GM12878 (cell line): ENCODE data around the gene MRPL1. TPM values are rescaled to one million over a fixed set of nuclear protein-coding genes. Genes with fewer than 3 reads are reported as not detected.

Source experiments
- E4F1 ChIP-seq: fragments of 450-650 bp; IDR thresholded peaks from 2 replicates; pipeline ENCODE4 v1.6.1; 2018; ENCODE audit warnings: borderline replicate concordance, mild to moderate bottlenecking; ENCODE audit not compliant: partially characterized antibody
- ELK1 ChIP-seq: IDR thresholded peaks from 2 replicates; pipeline ENCODE4 v1.6.1; 2012; ENCODE audit warnings: low read depth, low read length, improper control_type of control experiment
- EZH2 ChIP-seq: IDR thresholded peaks from 2 replicates; pipeline ENCODE4 v1.6.1; 2012; ENCODE audit warnings: low read depth, mild to moderate bottlenecking, control low read depth, inconsistent platforms, low read length, borderline replicate concordance; ENCODE audit not compliant: control insufficient read depth
- GATAD2B ChIP-seq: fragments of 450-650 bp; conservative IDR thresholded peaks from 2 replicates; pipeline ENCODE4 v1.6.1; 2017; ENCODE audit warnings: low read depth, mild to moderate bottlenecking, moderate library complexity
- HDGF ChIP-seq: fragments of 450-650 bp; IDR thresholded peaks from 2 replicates; pipeline ENCODE4 v1.6.1; 2016; ENCODE audit warnings: antibody characterized with exemption
- MTA2 ChIP-seq: fragments of 450-650 bp; IDR thresholded peaks from 2 replicates; pipeline ENCODE4 v1.6.1; 2016; ENCODE audit warnings: low read depth, mild to moderate bottlenecking, moderate library complexity
- PAX5 ChIP-seq: IDR thresholded peaks from 2 replicates; pipeline ENCODE4 v1.6.1; 2011; ENCODE audit warnings: low read depth, low read length, borderline replicate concordance
- PBX3 ChIP-seq: IDR thresholded peaks from 2 replicates; pipeline ENCODE4 v1.6.1; 2011; ENCODE audit warnings: mild to moderate bottlenecking, low read depth, low read length, moderate library complexity; ENCODE audit not compliant: insufficient replicate concordance
- RB1 ChIP-seq: fragments of 450-650 bp; formaldehyde crosslinking; IDR thresholded peaks from 2 replicates; pipeline ENCODE4 v1.6.1; 2017; ENCODE audit warnings: mild to moderate bottlenecking, borderline replicate concordance
- SUPT20H ChIP-seq: IDR thresholded peaks from 2 replicates; pipeline ENCODE4 v1.6.1; 2011; ENCODE audit warnings: low read depth, mild to moderate bottlenecking, low read length, moderate library complexity, borderline replicate concordance; ENCODE audit not compliant: control insufficient read depth
- TCF7 ChIP-seq: IDR thresholded peaks from 2 replicates; pipeline ENCODE4 v1.6.1; 2014; ENCODE audit warnings: antibody characterized with exemption, borderline replicate concordance
- USF2 ChIP-seq: IDR thresholded peaks from 2 replicates; pipeline ENCODE4 v1.6.1; 2011; ENCODE audit warnings: low read depth, low read length, improper control_type of control experiment, borderline replicate concordance
- ZBTB4 ChIP-seq: fragments of 450-650 bp; formaldehyde crosslinking; IDR thresholded peaks from 2 replicates; pipeline ENCODE4 v1.4.0; 2022; ENCODE audit warnings: mild to moderate bottlenecking, moderate library complexity
- ZBTB40 ChIP-seq: fragments of 450-650 bp; IDR thresholded peaks from 2 replicates; pipeline ENCODE4 v1.6.1; 2016; ENCODE audit warnings: mild to moderate bottlenecking, moderate library complexity, borderline replicate concordance
- polyA plus RNA-seq, 11 experiments: library from polyadenylated mRNA; depleted of rRNA in 4 of 11; unstranded in 6 of 11; stranded (reverse) in 5 of 11; fragments of >200 nt; fragmentation: Nextera tagmentation in 4 of 11; fragmentation: Illumina TruSeq in 1 of 11; extraction: Ambion mirVana in 4 of 11; extraction: Trizol in 1 of 11; gene quantifications; 1 replicate in 1 of 11; 2 replicates in 10 of 11; pipeline versions ENCODE4 v1.2.1 to v1.2.3, GENCODE V29; 2011 to 2016; ENCODE audit warnings: inconsistent platforms in 2 of 11, missing spikeins in 2 of 11, low read depth in 1 of 11
- total RNA-seq, 4 experiments: library from RNA; depleted of rRNA in 3 of 4; stranded (reverse); fragments of >200 nt in 3 of 4; fragmentation: Illumina TruSeq in 1 of 4; extraction: Trizol in 1 of 4; gene quantifications; 2 replicates each; pipeline versions ENCODE4 v1.2.1 to v1.2.3, GENCODE V29; 2013 to 2021

Gene MRPL1
- total and polyA plus RNA-seq, 10 of the 15 experiments (the other 5 are each of a cell fraction or from before 2014, with no cell fraction given): 20.2 to 35.7 (median 28.2) TPM

GRCh38 chr4:77862478-77863216 is at the start of gene MRPL1 (continued):
- no peak for TF ChIP-seq GATAD2B
- TF ChIP-seq PAX5: no peak; the same call in 1 of the 2 replicates
- peak; percentile 97 for TF ChIP-seq ZBTB40
- TF ChIP-seq PBX3: no peak
- no peak for TF ChIP-seq MTA2
- no peak; the same call in 1 of the 2 replicates for TF ChIP-seq TCF7
- TF ChIP-seq ELK1: peak; percentile 62; the same call in 1 of the 2 replicates
- TF ChIP-seq RB1: peak; percentile 80; the same call in 1 of the 2 replicates
- peak; percentile 15 for TF ChIP-seq E4F1
- 0 out of 2 replicates have a peak, but pooled peaks have one; percentile 40 for TF ChIP-seq EZH2
- TF ChIP-seq HDGF: no peak
- TF ChIP-seq ZBTB4 (CRISPR knock-in tag): no peak
- TF ChIP-seq USF2: no peak
- no peak for TF ChIP-seq SUPT20H
